B cell (primary cell): ENCODE results near the gene CCBE1. TPM values are rescaled to one million over a fixed set of nuclear protein-coding genes. Genes with fewer than 3 reads are reported as not detected.

ENCODE experiments used
- ATAC-seq: fragments of 200-7000 bp; cut with Tn5 transposase; one replicate; pipeline ENCODE4 v1.10.0; 2021; ENCODE audit warnings: low read depth, mild to moderate bottlenecking, moderate number of reproducible peaks, moderate library complexity
- CTCF ChIA-PET: fragments of 350-600 bp; sonication (Branson Sonifier 250); formaldehyde crosslinking; loops from one replicate; lab custom pipeline; 2021; ENCODE audit warnings: antibody characterized with exemption, inconsistent platforms; lab: Charles Lee
- POLR2A ChIA-PET: fragments of 350-600 bp; sonication (Branson Sonifier 250); formaldehyde crosslinking; loops from one replicate; lab custom pipeline; 2021; ENCODE audit warnings: antibody characterized with exemption; lab: Charles Lee
- DNase-seq: peaks from one replicate; pipeline ENCODE4 v3.0.0; 2013
- H2AFZ ChIP-seq: 2 replicates; pipeline ENCODE4 v1.6.1; 2012; ENCODE audit warnings: mild to moderate bottlenecking, low read depth, low read length; ENCODE audit not compliant: insufficient read depth, poor library complexity, severe bottlenecking
- H3K27ac ChIP-seq, 2 donors: 1 replicate in 1 of 2; 2 replicates in 1 of 2; pipeline ENCODE4 v1.5.1; 2012 to 2013; ENCODE audit warnings: low read length in 2 of 2, mild to moderate bottlenecking in 2 of 2, moderate library complexity in 1 of 2
- H3K27me3 ChIP-seq, 4 experiments: fragments of 200-600 bp in 1 of 4; sonication (generic) in 1 of 4; replicated peaks in 1 of 4; 1 replicate in 2 of 4; 2 replicates in 2 of 4; pipeline versions ENCODE4 v1.6.1 to v1.7.0; 2013 to 2016; ENCODE audit warnings: low read length in 3 of 4, mild to moderate bottlenecking in 2 of 4, mixed read lengths in 1 of 4, moderate library complexity in 1 of 4; ENCODE audit not compliant: insufficient read depth in 4 of 4, control insufficient read depth in 3 of 4; ENCODE audit errors: control extremely low read depth in 1 of 4
- H3K36me3 ChIP-seq, 2 experiments: replicated peaks in 1 of 2; 1 replicate in 1 of 2; 2 replicates in 1 of 2; pipeline versions ENCODE4 v1.6.1 to v1.7.1; 2013; ENCODE audit warnings: low read length in 1 of 2; ENCODE audit not compliant: insufficient read depth in 2 of 2, control insufficient read depth in 1 of 2; ENCODE audit errors: control extremely low read depth in 1 of 2, extremely low read depth in 1 of 2
- H3K4me1 ChIP-seq, 2 donors: fragments of 200-600 bp in 1 of 2; sonication (generic) in 1 of 2; 1 replicate in 1 of 2; 2 replicates in 1 of 2; pipeline versions ENCODE4 v1.5.1 to v1.6.1; 2013 to 2017; ENCODE audit warnings: low read length in 2 of 2; ENCODE audit not compliant: control insufficient read depth in 2 of 2, insufficient read depth in 2 of 2
- H3K4me2 ChIP-seq: replicated peaks from 2 replicates; pipeline ENCODE3; 2012; ENCODE audit warnings: mild to moderate bottlenecking, low read depth, low read length; ENCODE audit not compliant: poor library complexity, severe bottlenecking
- H3K4me3 ChIP-seq, 5 experiments: fragments of 200-600 bp in 1 of 5; sonication (generic) in 1 of 5; 1 replicate in 3 of 5; 2 replicates in 2 of 5; pipeline versions ENCODE4 v1.5.1 to v1.7.0; 2011 to 2016; ENCODE audit warnings: low read length in 4 of 5, mild to moderate bottlenecking in 4 of 5, low read depth in 2 of 5, control low read depth in 1 of 5, moderate library complexity in 1 of 5; ENCODE audit not compliant: insufficient read depth in 1 of 5; ENCODE audit errors: control extremely low read depth in 1 of 5, extremely low read depth in 1 of 5
- H3K79me2 ChIP-seq: fragments of 200-600 bp; sonication (generic); one replicate; pipeline ENCODE4 v1.6.0; 2016; ENCODE audit warnings: low read length; ENCODE audit not compliant: control insufficient read depth, insufficient read depth
- H3K9ac ChIP-seq: fragments of 200-600 bp; sonication (generic); 2 replicates; pipeline ENCODE4 v1.6.1; 2017; ENCODE audit warnings: mild to moderate bottlenecking, low read length, moderate library complexity
- H3K9me3 ChIP-seq, 3 donors: one replicate each; pipeline versions ENCODE4 v1.6.1 to v1.7.1; 2013; ENCODE audit warnings: low read length in 2 of 3; ENCODE audit not compliant: control insufficient read depth in 2 of 3, insufficient read depth in 1 of 3; ENCODE audit errors: control extremely low read depth in 1 of 3
- H4K20me1 ChIP-seq: 2 replicates; pipeline ENCODE4 v1.6.0; 2012; ENCODE audit warnings: mild to moderate bottlenecking, low read length; ENCODE audit not compliant: insufficient read depth, control insufficient read depth, poor library complexity, severe bottlenecking
- H3K27ac Mint-ChIP-seq: one replicate; pipeline ENCODE4 v1.8.0; 2021; ENCODE audit warnings: mixed read lengths
- H3K27me3 Mint-ChIP-seq: one replicate; pipeline ENCODE4 v1.8.0; 2021; ENCODE audit warnings: mixed read lengths
- H3K4me1 Mint-ChIP-seq: one replicate; pipeline ENCODE4 v1.8.0; 2021; ENCODE audit warnings: mixed read lengths
- H3K4me3 Mint-ChIP-seq: one replicate; pipeline ENCODE4 v1.8.0; 2021; ENCODE audit warnings: mixed read lengths
- H3K9me3 Mint-ChIP-seq: one replicate; pipeline ENCODE4 v1.8.0; 2022; ENCODE audit warnings: mixed read lengths; ENCODE audit not compliant: insufficient read depth
- EZH2 ChIP-seq: IDR thresholded peaks from 2 replicates; pipeline ENCODE4 v1.6.1; 2012; ENCODE audit warnings: borderline replicate concordance, low read depth, mild to moderate bottlenecking, moderate library complexity, low read length; ENCODE audit not compliant: insufficient read depth, poor library complexity, severe bottlenecking
- WGBS: methylation state at CpG from one replicate; pipeline ENCODE4 v1.1.5; 2013; ENCODE audit warnings: missing lambda C conversion rate; ENCODE audit not compliant: insufficient coverage; 5-methylcytosine and 5-hydroxymethylcytosine counted together
- intact Hi-C: fragments of 100-400 bp; cut with micrococcal nuclease; formaldehyde crosslinking; loops from one replicate; pipeline ENCODE4 v1.10.0; 2022
- polyA plus RNA-seq: library from polyadenylated mRNA; depleted of rRNA; stranded (reverse); fragments of >200 nt; gene quantifications from 2 replicates; pipeline ENCODE4 v1.2.3, GENCODE V29; 2012
- total RNA-seq, 2 donors: library from RNA; stranded (reverse); fragments of 120-200 nt in 1 of 2; gene quantifications; 1 replicate in 1 of 2; 2 replicates in 1 of 2; pipeline versions ENCODE4 v1.2.3 to v1.2.4, GENCODE V29; 2013 to 2022
- TF ChIP-seq, protein P1 (sequence below): fragments of 200-600 bp; IDR thresholded peaks from one replicate; pipeline ENCODE4 v1.8.0; 2022; ENCODE audit warnings: antibody characterized with exemption, mild to moderate bottlenecking

Gene CCBE1
- total and polyA plus RNA-seq, 2 donors (not counting 1 experiment from before 2014, with no cell fraction given), result not detected

DNA sequence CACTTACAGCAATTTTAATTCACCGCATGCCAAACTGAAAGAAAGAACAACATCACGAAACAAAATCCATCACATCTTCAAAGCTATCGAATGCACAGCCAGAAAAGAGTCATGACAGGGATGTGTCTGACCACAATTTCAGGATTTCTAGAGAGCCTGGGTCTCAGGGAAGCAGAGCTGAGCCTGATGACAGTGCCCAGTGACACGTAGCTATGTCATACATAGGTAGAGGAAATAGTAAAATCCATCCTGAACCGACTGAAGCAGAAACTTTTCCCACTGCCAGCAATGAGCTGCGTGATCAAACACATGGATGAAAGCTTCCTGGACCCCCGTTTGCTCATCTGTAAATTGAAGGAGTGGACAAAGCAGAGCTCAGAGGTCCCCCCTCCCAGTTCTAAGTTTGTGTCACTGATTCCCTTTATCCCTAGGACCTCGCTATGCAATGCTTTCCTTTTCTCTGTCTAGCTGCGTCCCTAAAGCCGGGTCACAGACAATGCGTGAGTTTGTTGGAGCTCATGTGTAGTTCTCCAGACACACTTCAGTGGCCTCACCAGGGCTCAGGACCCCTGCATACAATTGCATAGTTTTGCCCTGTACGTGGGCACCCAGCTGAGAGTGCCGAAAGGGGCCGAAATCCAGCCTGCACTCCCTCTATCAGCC, 37.6 kb downstream of the CCBE1 start:
- H3K9ac ChIP-seq, result no peak overlapping the region
- no peak overlapping the region for H3K4me2 ChIP-seq
- WGBS, result 84% methylated on average over 10 of the region's 14 CpGs

DNA sequence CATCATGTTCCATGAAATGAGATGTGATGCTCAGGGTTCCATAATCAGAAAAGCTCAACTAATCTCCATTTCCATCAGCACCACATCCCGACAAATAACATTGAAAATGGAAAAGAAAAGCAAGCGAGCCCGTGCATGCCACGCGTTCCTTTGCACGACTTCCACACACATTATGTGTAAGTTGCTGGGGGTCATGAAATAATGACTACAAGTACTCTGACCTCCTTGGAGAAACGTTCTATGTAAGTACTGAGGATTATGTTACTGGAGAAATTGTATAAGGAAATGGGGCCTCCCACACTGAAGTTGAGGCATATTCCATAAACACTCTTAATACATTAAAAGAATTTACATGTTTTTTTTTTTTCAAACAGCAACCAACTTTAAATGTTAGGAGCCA, 38.3 kb downstream of the CCBE1 start:
- intact Hi-C loops, result no loop called here
- DNase-seq, result no peak
- H3K9me3 Mint-ChIP-seq, result no peaks in the 10 kb centered on the region
- Histone ChIP-seq H3K36me3 (no peaks in the 10 kb centered on the region), H3K27me3 (no peaks in the 10 kb centered on the region), H3K4me2 (no peak overlapping the region), H3K9me3 (no peaks in the 10 kb centered on the region), H3K79me2 (no peaks in the 10 kb centered on the region), H2AFZ (no peak overlapping the region), H3K4me1 (no peaks in the 10 kb centered on the region), H3K27ac (no peak overlapping the region), H3K9ac (no peak overlapping the region), H4K20me1 (no peaks in the 10 kb centered on the region), H3K4me3 (no peak overlapping the region)
- H3K27ac Mint-ChIP-seq, result no peak overlapping the region
- CTCF ChIA-PET, result no interaction called here
- H3K4me1 Mint-ChIP-seq, result no peaks in the 10 kb centered on the region
- POLR2A ChIA-PET, result no interaction called here
- TF ChIP-seq EZH2, result no peak
- TF ChIP-seq, protein P1, sequence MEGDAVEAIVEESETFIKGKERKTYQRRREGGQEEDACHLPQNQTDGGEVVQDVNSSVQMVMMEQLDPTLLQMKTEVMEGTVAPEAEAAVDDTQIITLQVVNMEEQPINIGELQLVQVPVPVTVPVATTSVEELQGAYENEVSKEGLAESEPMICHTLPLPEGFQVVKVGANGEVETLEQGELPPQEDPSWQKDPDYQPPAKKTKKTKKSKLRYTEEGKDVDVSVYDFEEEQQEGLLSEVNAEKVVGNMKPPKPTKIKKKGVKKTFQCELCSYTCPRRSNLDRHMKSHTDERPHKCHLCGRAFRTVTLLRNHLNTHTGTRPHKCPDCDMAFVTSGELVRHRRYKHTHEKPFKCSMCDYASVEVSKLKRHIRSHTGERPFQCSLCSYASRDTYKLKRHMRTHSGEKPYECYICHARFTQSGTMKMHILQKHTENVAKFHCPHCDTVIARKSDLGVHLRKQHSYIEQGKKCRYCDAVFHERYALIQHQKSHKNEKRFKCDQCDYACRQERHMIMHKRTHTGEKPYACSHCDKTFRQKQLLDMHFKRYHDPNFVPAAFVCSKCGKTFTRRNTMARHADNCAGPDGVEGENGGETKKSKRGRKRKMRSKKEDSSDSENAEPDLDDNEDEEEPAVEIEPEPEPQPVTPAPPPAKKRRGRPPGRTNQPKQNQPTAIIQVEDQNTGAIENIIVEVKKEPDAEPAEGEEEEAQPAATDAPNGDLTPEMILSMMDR, result no peak
- peaks cover 11% of the 10 kb centered on the region for H3K27me3 Mint-ChIP-seq
- no peak for ATAC-seq
- no CpG with 5 or more reads among the region's 7 CpGs for WGBS
- no peak overlapping the region for H3K4me3 Mint-ChIP-seq

More for the DNA sequence above, 37.6 kb downstream of the CCBE1 start:
- ChIA-PET POLR2A (no interaction called here), CTCF (no interaction called here)
- Mint-ChIP-seq H3K4me3 (no peak overlapping the region), H3K27me3 (peaks cover 11% of the 10 kb centered on the region), H3K27ac (no peak overlapping the region), H3K4me1 (no peaks in the 10 kb centered on the region), H3K9me3 (no peaks in the 10 kb centered on the region)
- no peak overlapping the region for H3K4me3 ChIP-seq
- DNase-seq, result no peak
- H3K27me3 ChIP-seq, result peaks cover 0 to 3% (median 0%) of the 10 kb centered on the region in 4 experiments
- intact Hi-C loops, result no loop called here
- H3K79me2 ChIP-seq, result no peaks in the 10 kb centered on the region
- no peak for TF ChIP-seq EZH2
- TF ChIP-seq, protein P1, result no peak
- no peak for ATAC-seq
- H4K20me1 ChIP-seq, result no peaks in the 10 kb centered on the region
- H3K4me1 ChIP-seq, result no peaks in the 10 kb centered on the region
- no peak overlapping the region for H3K27ac ChIP-seq
- no peak overlapping the region for H2AFZ ChIP-seq
- H3K9me3 ChIP-seq, result no peaks in the 10 kb centered on the region
- H3K36me3 ChIP-seq, result no peaks in the 10 kb centered on the region
